HTERT RPE-1 (cell line): Measurements from ENCODE around the gene FBXO8.
"Not testable (repeated sequence)": the region's sequence is repeated elsewhere in the genome, so short reads cannot be mapped to it uniquely, and the experiment has no call there.

Experiments used
- in situ Hi-C: fragments of 300-500 bp; cut with MboI; formaldehyde crosslinking; loops from 4 replicates; pipeline ENCODE4 v1.14.3; 2020; ENCODE audit warnings: low sequenced_read_pairs

The FBXO8 gene

GRCh38 chr4:174283507-174284471, at the start of gene FBXO8, which contains the start of gene CEP44:
TSS of gene FBXO8 (minus strand) at chr4:174283667. CDS start at chr4:174263092, 20,575 bp downstream.
TSS of gene CEP44 (plus strand) at chr4:174283911. CDS start at chr4:174299122, 15,211 bp downstream.
- in situ Hi-C loops, result no loop called here

GRCh38 chr4:174332741-174333493, 49.5 kb upstream of the FBXO8 start:
- in situ Hi-C loops, result no loop called here

- in situ Hi-C loops, result no loop called here
Measured at GRCh38 chr4:174324725-174325124, 41.3 kb upstream of the FBXO8 start.

- in situ Hi-C loops, result no loop called here
Measured at GRCh38 chr4:174324236-174324635, 40.8 kb upstream of the FBXO8 start.

GRCh38 chr4:174320494-174321199, 37.2 kb upstream of the FBXO8 start:
- in situ Hi-C loops, result no loop called here

- in situ Hi-C loops, result no loop called here
Measured at GRCh38 chr4:174318829-174319764, 35.6 kb upstream of the FBXO8 start.

GRCh38 chr4:174317531-174317930, 34.1 kb upstream of the FBXO8 start:
- in situ Hi-C loops, result no loop called here

- in situ Hi-C loops, result no loop called here
Measured at GRCh38 chr4:174316954-174317353, 33.5 kb upstream of the FBXO8 start.

GRCh38 chr4:174316546-174316945, 33.1 kb upstream of the FBXO8 start:
- in situ Hi-C loops, result no loop called here

- in situ Hi-C loops, result no loop called here
Measured at GRCh38 chr4:174314770-174315169, 31.3 kb upstream of the FBXO8 start.

- in situ Hi-C loops, result no loop called here
Measured at GRCh38 chr4:174314274-174314673, 30.8 kb upstream of the FBXO8 start.

GRCh38 chr4:174312993-174313392, 29.5 kb upstream of the FBXO8 start:
- in situ Hi-C loops, result no loop called here

- in situ Hi-C loops, result no loop called here
Measured at GRCh38 chr4:174307694-174308093, 24.2 kb upstream of the FBXO8 start.

GRCh38 chr4:174305961-174306360, 22.5 kb upstream of the FBXO8 start:
- in situ Hi-C loops, result no loop called here

GRCh38 chr4:174304664-174305063, 21.2 kb upstream of the FBXO8 start:
- in situ Hi-C loops, result no loop called here

- in situ Hi-C loops, result no loop called here
Measured at GRCh38 chr4:174303687-174304086, 20.2 kb upstream of the FBXO8 start.

- in situ Hi-C loops, result not testable (repeated sequence)
Measured at GRCh38 chr4:174295142-174295541, 11.7 kb upstream of the FBXO8 start.

GRCh38 chr4:174294641-174295040, 11.2 kb upstream of the FBXO8 start:
- in situ Hi-C loops, result not testable (repeated sequence)

GRCh38 chr4:174292473-174292872, 9.0 kb upstream of the FBXO8 start:
- in situ Hi-C loops, result no loop called here

- in situ Hi-C loops, result no loop called here
Measured at GRCh38 chr4:174286870-174287269, 3.4 kb upstream of the FBXO8 start.
